ENCODE results near the gene NPIPB8.
"Not testable (repeated sequence)": the region's sequence is repeated elsewhere in the genome, so short reads cannot be mapped to it uniquely, and the experiment has no call there.

The NPIPB8 gene

GRCh38 chr16:28596115-28596630, 41.7 kb upstream of the NPIPB8 start:
- H3K9ac ChIP-seq (ENCODE audit: insufficient read length, low read depth): peak overlapping the region; percentile 80
- no peak for DNase-seq (ENCODE audit: low read depth, low spot score)

GRCh38 chr16:28596840-28597691, 40.8 kb upstream of the NPIPB8 start, which contains the start of gene SULT1A2:
Gene SULT1A2, minus strand, starts transcription at chr16:28597050. Its CDS starts 1,120 bp downstream, at chr16:28595930.
- TF ChIP-seq ZNF274 (IDR thresholded peaks at IDR 0.05; ENCODE audit: low read depth, low read length): no peak
- no peak for TF ChIP-seq SUZ12 (IDR thresholded peaks at IDR 0.05; ENCODE audit: extremely low read depth, insufficient read depth, insufficient read length)
- TF ChIP-seq YY1 (IDR thresholded peaks at IDR 0.05; ENCODE audit: insufficient read depth, insufficient read length): no peak
- Histone ChIP-seq H3K9ac (ENCODE audit: insufficient read length, low read depth) (peak within 1 kb of the TSS; percentile 80), H3K4me1 (ENCODE audit: insufficient read depth, insufficient read length) (peaks cover 9% of the 10 kb centered on the region), H3K4me3 (ENCODE audit: insufficient read length, low read depth) (peak within 1 kb of the TSS; percentile 24), H3K9me3 (ENCODE audit: insufficient read depth, low read length) (no peaks in the 10 kb centered on the region), H3K27me3 (ENCODE audit: insufficient read depth, insufficient read length) (no peaks in the 10 kb centered on the region), H3K36me3 (ENCODE audit: insufficient read depth, insufficient read length, low read length) (peaks cover 15% of the 10 kb centered on the region)
- DNase-seq (ENCODE audit: low read depth, low spot score): no peak

More at GRCh38 chr16:28596115-28596630, 41.7 kb upstream of the NPIPB8 start:
- no peaks in the 10 kb centered on the region for H3K27me3 ChIP-seq (ENCODE audit: insufficient read depth, insufficient read length)
- TF ChIP-seq YY1 (IDR thresholded peaks at IDR 0.05; ENCODE audit: insufficient read depth, insufficient read length): no peak
- no peak for TF ChIP-seq ZNF274 (IDR thresholded peaks at IDR 0.05; ENCODE audit: low read depth, low read length)
- TF ChIP-seq SUZ12 (IDR thresholded peaks at IDR 0.05; ENCODE audit: extremely low read depth, insufficient read depth, insufficient read length): no peak
- peak overlapping the region; percentile 3 for H3K4me3 ChIP-seq (ENCODE audit: insufficient read length, low read depth)
- no peaks in the 10 kb centered on the region for H3K9me3 ChIP-seq (ENCODE audit: insufficient read depth, low read length)
- peaks cover 24% of the 10 kb centered on the region for H3K36me3 ChIP-seq (ENCODE audit: insufficient read depth, insufficient read length, low read length)
- H3K4me1 ChIP-seq (ENCODE audit: insufficient read depth, insufficient read length): peaks cover 7% of the 10 kb centered on the region

- peaks cover 9% of the 10 kb centered on the region for H3K4me1 ChIP-seq (ENCODE audit: insufficient read depth, insufficient read length)
- peaks cover 7% of the 10 kb centered on the region for H3K36me3 ChIP-seq (ENCODE audit: insufficient read depth, insufficient read length, low read length)
- TF ChIP-seq YY1 (IDR thresholded peaks at IDR 0.05; ENCODE audit: insufficient read depth, insufficient read length): no peak
- peak overlapping the region; percentile 50 for H3K9ac ChIP-seq (ENCODE audit: insufficient read length, low read depth)
- peak; percentile 68 for DNase-seq (ENCODE audit: low read depth, low spot score)
- H3K27me3 ChIP-seq (ENCODE audit: insufficient read depth, insufficient read length): no peaks in the 10 kb centered on the region
- no peaks in the 10 kb centered on the region for H3K9me3 ChIP-seq (ENCODE audit: insufficient read depth, low read length)
- H3K4me3 ChIP-seq (ENCODE audit: insufficient read length, low read depth): no peak overlapping the region
Measured at GRCh38 chr16:28597692-28598261, 40.1 kb upstream of the NPIPB8 start.

- H3K4me1 ChIP-seq (ENCODE audit: insufficient read depth, insufficient read length); H3K9me3 ChIP-seq (ENCODE audit: insufficient read depth, low read length); H3K9ac ChIP-seq (ENCODE audit: insufficient read length, low read depth); H3K36me3 ChIP-seq (ENCODE audit: insufficient read depth, insufficient read length, low read length); DNase-seq (ENCODE audit: low read depth, low spot score); H3K27me3 ChIP-seq (ENCODE audit: insufficient read depth, insufficient read length); H3K4me3 ChIP-seq (ENCODE audit: insufficient read length, low read depth): not testable (repeated sequence)
Measured at GRCh38 chr16:28599377-28600285, 38.2 kb upstream of the NPIPB8 start.

GRCh38 chr16:28600965-28601364, 36.9 kb upstream of the NPIPB8 start:
- H3K9ac ChIP-seq (ENCODE audit: insufficient read length, low read depth); H3K36me3 ChIP-seq (ENCODE audit: insufficient read depth, insufficient read length, low read length); H3K4me1 ChIP-seq (ENCODE audit: insufficient read depth, insufficient read length); H3K27me3 ChIP-seq (ENCODE audit: insufficient read depth, insufficient read length); H3K4me3 ChIP-seq (ENCODE audit: insufficient read length, low read depth); H3K9me3 ChIP-seq (ENCODE audit: insufficient read depth, low read length); DNase-seq (ENCODE audit: low read depth, low spot score): not testable (repeated sequence)

- H3K4me1 ChIP-seq (ENCODE audit: insufficient read depth, insufficient read length); H3K4me3 ChIP-seq (ENCODE audit: insufficient read length, low read depth); H3K9ac ChIP-seq (ENCODE audit: insufficient read length, low read depth); H3K36me3 ChIP-seq (ENCODE audit: insufficient read depth, insufficient read length, low read length); H3K9me3 ChIP-seq (ENCODE audit: insufficient read depth, low read length); H3K27me3 ChIP-seq (ENCODE audit: insufficient read depth, insufficient read length); DNase-seq (ENCODE audit: low read depth, low spot score): not testable (repeated sequence)
Measured at GRCh38 chr16:28601589-28601988, 36.3 kb upstream of the NPIPB8 start.

GRCh38 chr16:28602062-28602461, 35.8 kb upstream of the NPIPB8 start:
- H3K9me3 ChIP-seq (ENCODE audit: insufficient read depth, low read length); H3K9ac ChIP-seq (ENCODE audit: insufficient read length, low read depth); H3K4me1 ChIP-seq (ENCODE audit: insufficient read depth, insufficient read length); H3K27me3 ChIP-seq (ENCODE audit: insufficient read depth, insufficient read length); DNase-seq (ENCODE audit: low read depth, low spot score); H3K4me3 ChIP-seq (ENCODE audit: insufficient read length, low read depth); H3K36me3 ChIP-seq (ENCODE audit: insufficient read depth, insufficient read length, low read length): not testable (repeated sequence)

All from NT2/D1 (cell line).